ENCODE results near the gene RFNG.

RFNG gene

DNA sequence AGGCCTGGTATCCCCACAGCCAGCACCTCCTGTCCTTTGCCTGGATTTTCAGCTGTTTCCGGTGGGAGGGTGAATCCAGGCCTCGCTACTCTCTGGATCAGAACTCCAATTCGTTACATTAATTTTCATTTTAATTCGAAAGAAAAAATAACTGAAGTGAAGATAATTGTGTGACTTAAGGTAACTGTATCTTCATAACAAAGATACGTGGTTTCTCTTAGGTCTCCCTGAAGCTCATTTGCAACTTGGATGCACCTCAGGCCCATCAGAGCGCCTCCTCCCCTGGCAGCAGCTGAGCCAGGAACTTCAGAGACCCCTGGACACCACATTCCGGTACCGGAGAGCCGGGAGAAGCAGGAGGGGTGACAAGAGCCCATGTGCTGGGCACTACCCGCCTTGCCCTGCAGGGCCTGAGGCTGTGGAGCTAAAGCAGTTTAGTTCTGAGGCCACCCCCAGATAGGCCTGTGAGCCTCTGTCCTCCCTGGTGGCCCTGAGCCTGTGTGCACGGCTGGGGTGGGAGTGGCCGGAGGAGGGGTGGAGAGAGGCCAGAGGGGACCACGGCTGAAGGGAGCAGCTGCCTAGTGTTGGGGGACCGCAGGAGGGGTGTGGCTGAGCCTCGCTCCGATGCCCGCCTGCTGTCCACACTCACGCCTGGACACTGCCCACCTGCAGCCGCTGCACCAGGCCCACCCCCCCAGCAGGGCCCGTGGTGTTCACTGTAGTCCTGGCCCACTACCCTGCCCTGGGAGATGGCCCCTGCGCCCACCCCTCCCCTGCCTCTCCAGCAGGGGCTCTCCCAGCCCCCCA lies 25.4 kb upstream of the RFNG start:
- no peak for DNase-seq

- DNase-seq: no peak
These were observed 24.6 kb upstream of the RFNG start for GRCh38 chr17:82076018-82076784.

GRCh38 chr17:82073446-82073845 lies 21.8 kb upstream of the RFNG start:
- DNase-seq: no peak

GRCh38 chr17:82072827-82073226 lies 21.2 kb upstream of the RFNG start:
- no peak for DNase-seq

GRCh38 chr17:82070611-82071010 lies 19.0 kb upstream of the RFNG start:
- DNase-seq: no peak

- DNase-seq: peak; percentile 17 to 44
These were observed 14.2 kb upstream of the RFNG start, which contains the start of gene DUS1L for GRCh38 chr17:82065638-82066303. Gene DUS1L (minus strand): TSS chr17:82065804. CDS start chr17:82065059, 745 bp downstream.

GRCh38 chr17:82065193-82065637 lies 13.6 kb upstream of the RFNG start:
- no peak for DNase-seq

- DNase-seq: peak in 1 of 2 experiments; percentile 33
These were observed 13.0 kb upstream of the RFNG start for GRCh38 chr17:82064433-82065192.

DNA sequence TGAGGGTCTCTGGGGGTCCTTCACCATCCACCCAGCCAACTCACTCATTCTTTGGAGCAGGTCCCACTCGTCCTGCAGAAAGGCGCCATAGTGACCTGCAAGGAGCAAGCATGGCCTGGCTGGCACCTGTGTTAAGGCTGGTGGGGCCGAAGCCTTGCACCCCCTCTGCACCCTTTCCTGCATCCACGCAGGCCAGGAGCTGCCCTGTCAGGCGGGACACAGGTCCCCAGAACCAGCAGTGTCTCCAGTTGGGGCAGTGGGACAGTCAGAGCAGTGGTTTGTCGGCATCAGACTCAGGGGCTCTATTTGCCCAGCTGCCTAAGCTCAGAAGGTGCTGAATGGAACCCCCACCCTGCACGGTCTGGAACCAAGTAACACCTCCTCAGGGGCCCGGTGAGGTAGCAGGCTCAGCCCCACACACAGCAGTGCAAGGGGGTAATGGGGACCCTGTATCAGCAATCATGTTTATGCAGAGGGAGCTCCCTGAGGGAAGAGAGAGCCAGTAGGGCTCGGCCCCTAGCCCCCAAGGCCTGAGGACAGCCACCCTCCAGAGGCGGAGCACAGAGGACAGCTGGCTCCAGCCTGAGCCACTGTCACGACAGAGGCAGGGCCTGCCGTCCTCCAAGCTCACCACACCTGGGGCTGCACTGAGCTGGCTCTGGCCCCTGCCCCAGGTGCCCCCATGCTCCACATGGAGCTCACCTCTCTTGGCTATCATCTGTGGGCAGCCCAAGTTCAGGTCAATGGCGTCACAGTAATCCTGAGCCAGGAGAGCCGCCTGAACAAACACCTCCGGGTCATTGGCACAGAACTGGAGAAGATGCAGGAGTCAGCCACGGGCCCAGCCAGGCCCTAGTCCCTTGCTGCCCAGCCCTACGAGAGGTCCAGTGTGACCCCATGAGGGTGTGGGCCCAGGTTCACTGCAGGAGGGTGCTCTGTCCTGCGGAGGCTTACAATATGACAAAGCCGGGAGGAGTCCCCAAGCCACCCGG lies 12.1 kb upstream of the RFNG start:
- no peak for DNase-seq

GRCh38 chr17:82062984-82063368 lies 11.4 kb upstream of the RFNG start:
- no peak for DNase-seq

- no peak for DNase-seq
These were observed 10.7 kb upstream of the RFNG start for GRCh38 chr17:82062076-82062983.

- no peak for DNase-seq
These were observed 9.7 kb upstream of the RFNG start for GRCh38 chr17:82061047-82061925.

DNA sequence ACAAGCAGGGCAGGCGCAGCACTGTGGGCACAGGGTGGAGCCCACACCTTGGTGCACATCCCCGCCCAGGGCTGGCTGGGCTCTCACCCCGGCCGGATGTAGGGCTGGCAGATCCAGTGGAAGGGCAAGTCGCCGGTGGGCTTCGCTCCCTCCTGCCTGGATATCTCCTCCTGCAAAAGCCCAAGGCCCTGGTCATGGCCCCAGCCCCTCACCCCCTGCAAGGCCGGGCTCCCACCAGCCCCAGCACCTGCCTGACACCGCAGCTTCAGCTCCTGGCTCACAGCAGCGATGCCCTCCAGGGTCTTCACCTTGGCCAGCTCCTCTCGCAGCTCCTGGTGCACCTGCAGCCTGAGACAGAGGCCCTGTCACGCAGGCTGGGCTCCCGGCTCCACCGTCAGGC lies 9.0 kb upstream of the RFNG start:
- DNase-seq: no peak

GRCh38 chr17:82060001-82060380 lies 8.4 kb upstream of the RFNG start:
- DNase-seq: no peak

DNA sequence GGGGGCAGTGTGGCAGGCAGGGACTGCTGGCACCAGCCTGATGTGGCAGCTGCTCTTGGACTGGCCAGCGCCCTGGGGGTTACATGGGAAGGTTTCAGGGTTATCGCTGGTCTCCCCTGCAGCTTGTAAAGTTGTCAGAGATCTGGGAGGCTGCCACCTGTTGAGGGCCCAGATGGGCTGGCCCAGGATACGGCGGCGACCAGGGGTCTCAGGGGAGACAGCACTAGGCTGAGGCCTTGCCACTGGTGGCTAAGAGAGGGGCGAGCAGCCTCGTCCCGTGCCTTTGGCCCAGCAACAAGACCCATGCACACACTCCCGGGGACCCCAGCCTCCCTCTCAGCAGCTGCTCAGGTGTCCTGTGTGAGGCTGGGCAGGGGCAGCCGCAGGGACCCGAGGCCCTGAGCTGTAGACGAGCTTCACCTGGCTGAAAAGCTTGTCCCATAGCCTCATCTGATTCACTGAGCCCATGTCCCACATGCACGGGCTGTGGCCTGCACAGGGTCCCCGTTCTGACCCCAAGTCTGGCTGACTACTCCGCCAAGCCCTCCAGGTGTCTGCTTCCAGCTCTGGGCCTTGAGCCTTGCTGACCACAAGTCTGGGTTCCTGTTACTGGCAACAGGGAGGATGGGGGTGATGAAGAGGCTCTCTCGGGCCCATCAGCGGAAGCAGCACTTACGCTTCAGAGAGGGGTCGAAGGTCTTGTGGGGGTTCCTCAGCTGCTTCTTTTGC lies 7.8 kb upstream of the RFNG start:
- DNase-seq: no peak

- DNase-seq: no peak
These were observed 7.2 kb upstream of the RFNG start for GRCh38 chr17:82058855-82059249.

- DNase-seq: no peak
These were observed 6.7 kb upstream of the RFNG start for GRCh38 chr17:82058230-82058854.

Data from SHP77 (cell line).